SIG-M5 (cell line): ENCODE results near the gene ZNF416.

Source experiments
- DNase-seq: peaks from one replicate; lab custom pipeline; 2025; lab: John Stamatoyannopoulos, UW

The ZNF416 gene

DNA sequence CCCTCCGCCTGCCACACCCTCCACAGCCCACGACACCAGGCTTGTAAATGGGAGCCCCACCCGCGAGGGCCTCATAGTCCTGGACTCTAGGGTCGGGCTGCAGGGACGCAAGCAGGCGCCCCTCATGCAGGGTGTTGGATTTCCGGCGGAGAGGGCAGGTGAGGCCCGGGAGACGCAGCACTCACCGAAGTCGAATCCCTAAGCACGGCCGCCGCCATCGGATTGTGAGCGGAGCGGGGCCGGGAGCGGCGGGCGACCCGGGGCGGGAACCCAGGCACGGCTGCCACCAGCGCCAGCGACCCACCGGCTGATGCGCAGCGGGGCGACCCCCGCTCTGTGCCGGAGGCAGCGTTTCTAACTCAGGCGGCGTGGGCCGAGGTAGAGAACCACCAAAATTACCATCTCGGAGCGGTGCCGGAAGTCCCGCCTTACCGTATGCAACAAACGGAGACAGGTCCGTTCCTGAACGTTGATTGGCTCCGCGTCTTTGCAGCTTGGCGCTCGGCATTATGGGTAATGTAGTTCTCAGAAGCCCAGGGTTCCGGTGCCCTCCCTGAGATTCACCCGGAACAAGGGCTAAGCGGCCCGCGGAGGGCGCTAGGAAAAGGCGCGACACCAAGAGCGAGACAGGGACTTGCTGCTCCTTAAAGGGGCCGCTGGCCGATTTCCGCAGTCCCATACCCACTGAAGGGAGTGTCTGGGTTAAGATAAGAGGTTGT, at the start of gene ZNF416:
Gene ZNF416, minus strand, starts transcription at position 425 of the 719 bp plus-strand sequence. Its CDS starts 207 bp downstream, at position 218.
- peak; percentile 79 for DNase-seq

DNA sequence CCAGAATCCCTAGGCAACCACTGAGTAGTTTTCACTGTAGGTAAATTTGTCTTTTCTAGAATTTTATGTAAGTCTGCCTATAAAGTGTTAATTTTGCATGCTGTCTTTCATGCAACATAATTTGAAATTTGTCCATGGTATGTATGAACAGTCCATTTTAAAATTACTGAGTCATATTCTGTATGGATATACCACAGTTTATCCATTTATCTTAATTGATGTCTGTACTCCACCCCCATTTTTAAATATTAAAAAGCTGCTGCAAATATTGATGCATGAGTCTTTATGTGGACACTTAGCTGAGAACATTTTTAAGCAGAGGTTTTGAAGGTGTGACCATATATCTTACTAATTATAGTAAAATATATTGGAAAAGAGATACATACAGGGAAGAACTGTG, 44.4 kb upstream of the ZNF416 start:
- DNase-seq: no peak

DNA sequence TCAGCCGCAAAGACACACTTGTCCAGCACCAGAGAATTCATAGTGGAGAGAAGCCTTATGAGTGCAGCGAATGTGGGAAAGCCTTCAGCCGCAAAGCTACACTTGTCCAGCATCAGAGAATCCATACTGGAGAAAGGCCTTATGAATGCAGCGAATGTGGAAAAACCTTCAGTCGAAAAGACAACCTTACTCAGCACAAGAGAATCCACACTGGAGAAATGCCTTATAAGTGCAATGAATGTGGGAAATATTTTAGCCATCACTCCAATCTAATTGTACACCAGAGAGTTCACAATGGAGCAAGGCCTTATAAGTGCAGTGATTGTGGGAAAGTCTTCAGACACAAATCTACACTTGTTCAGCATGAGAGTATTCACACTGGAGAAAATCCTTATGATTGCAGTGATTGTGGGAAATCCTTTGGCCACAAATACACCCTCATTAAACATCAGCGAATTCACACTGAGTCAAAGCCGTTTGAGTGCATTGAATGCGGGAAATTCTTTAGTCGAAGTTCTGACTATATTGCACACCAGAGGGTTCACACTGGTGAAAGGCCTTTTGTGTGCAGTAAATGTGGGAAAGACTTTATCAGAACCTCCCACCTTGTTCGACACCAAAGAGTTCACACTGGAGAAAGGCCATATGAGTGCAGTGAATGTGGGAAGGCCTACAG, 42.1 kb upstream of the ZNF416 start:
- DNase-seq: no peak

DNA sequence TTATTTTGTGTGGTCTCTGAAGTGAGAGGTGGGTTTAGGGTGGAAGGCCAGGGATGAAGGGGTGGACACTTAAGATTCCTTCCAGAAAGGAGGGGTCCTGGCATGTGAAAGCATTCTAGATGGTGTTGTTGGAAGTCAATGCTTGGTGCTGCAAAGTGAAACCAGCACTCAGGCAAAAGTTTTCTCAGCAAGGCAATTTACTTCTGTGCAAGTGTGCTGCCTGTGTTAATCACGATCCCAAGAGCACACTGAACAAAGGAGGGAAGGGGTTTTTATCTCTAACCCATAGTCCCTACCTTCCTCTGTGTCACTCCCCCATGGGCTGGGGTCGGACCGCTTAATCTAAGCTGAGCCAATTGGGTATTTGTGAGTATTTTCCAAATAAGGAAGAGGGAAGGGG, 36.6 kb upstream of the ZNF416 start:
- DNase-seq: no peak

DNA sequence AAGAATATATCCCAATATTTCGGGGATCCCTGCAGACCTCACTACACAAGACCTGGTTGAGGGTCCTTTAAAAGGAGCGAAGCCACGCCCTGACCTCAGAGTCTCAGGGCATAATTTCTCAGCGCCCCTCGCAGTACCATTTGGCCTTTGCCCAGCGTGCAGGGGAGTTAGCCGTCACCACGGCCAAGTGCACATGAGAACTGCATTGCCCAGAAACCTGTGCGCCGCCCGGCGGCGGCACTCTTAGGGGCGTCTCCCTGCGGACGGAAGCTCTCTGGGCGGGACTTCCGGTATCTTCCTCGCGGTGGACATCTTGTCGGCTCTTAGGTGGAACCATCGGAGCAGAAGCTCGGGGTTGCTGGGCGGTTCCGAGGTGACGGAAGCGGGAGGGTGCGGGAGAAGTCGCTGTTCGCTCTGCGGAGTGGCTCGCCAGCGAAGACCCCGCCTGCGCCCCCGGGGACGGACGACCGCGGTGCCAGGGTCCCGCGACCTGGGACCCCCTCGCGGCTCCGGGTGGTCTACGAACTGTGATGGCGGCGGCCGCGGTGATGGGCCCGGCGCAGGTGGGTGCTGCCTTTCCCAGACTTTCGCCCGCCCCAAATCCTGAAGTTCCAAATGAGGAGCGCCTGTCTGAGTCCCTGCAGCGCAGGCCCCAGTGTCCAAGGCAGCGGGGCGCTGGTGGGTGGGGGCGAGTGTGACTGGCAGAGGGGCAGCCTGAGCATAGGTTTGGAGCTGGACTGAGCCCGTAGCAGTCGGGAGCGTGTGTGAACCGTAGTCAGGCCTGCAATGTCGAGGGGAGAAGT, 35.4 kb upstream of the ZNF416 start, which contains the start of gene ZNF134:
Gene ZNF134, plus strand, starts transcription at position 302 of the 803 bp plus-strand sequence. CDS start 5,227 bp downstream, outside the sequence.
- peak; percentile 21 for DNase-seq

DNA sequence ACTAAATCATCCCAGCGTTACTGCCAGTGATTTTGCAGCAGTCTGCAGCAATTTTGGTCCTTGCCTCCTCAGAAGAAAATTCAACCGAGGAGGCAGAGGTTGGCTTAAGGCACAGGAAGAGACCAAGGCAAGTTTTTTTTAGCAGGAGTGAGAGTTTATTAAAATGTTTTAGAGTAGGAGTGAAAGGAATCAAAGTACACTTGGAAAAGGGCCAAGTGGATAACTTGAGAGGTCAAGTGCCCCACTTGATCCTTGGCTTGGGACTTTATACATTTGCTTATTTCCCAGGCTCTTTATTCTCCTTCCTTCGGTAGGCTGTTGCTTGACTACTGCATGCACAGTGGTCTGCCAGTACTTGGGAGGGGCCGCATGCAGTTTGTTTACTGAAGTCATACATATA, 32.4 kb upstream of the ZNF416 start:
- no peak for DNase-seq

DNA sequence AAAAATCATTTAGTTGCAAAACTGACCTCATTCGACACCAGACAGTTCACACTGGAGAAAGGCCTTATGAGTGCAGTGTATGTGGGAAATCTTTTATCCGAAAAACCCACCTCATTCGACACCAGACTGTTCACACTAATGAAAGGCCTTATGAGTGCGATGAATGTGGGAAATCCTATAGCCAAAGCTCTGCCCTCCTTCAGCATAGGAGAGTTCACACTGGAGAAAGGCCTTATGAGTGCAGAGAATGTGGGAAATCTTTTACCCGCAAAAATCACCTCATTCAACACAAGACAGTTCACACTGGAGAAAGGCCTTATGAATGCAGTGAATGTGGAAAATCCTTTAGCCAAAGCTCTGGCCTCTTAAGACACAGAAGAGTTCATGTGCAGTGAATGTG, 28.2 kb upstream of the ZNF416 start:
- DNase-seq: no peak

DNA sequence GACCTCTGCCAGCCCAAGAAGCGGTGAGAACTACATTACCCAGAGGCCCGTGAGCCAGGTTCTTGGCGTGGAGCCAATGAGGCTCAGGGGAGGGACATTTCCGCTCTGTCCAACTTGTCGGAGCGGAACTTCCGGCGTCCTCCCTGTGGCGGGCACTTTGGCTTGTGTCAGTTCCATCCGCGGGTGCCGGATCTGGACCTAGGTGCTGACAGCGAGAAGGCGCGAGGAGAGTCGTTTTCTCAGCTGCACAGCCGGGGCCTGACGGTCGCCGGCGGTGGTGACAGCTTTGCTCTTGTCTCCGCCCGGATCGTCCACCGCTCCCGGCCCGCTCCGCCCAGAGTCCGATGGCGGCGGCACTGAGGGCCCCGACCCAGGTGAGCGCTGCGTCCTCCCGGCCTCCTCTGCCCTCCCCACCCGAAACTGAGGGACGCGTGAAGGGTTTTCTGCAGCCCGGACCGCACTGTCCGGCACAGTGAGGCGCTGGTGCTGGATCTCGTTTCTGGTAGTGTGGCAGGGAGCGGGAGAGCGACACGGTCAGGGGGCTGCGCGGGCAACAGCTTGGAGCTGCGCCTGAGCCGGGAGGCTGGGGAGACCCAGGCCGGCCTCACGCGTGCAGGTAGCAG, 21.2 kb upstream of the ZNF416 start, which contains the start of gene ZNF530:
Gene ZNF530, plus strand, starts transcription at position 125 of the 623 bp plus-strand sequence. CDS start 4,461 bp downstream, outside the sequence.
- peak; percentile 5 for DNase-seq

DNA sequence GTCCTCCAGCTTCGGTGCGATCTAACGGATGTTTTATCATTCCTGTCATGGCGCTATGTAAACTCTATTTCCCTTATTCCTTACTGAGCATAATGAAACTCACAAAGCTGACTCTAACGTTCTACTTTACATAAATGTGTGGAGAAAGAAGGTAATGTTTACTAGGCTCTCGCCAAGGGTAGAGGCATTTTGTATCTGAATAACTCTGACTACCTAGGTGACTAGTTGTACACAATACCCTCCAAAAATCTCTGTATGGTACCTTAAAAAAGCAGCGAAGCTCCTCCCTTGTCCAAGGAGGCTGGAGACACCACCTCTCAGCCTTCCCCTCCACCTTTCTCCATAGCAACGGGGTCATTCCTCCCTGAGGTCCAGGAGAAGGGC, 20.7 kb upstream of the ZNF416 start:
- DNase-seq: no peak

DNA sequence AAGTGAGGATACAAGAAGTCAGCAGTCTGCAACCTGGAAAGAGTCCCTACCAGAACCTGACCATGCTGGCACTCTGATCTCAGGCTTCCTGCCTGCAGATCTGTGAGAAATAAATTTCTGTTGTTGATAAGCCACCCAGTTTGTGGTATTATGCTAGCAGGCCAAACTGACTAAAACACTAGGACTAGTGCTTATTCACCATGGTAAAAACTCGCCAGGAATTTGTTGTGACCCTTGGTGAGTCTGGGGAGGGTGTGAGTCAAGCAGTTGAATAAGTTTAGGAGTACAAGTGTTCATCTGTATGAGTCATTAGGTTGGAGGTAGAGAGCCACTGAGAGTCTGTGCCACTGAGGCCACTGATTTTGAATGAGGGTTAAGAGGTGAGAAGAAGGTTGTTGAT, 8.8 kb upstream of the ZNF416 start:
- DNase-seq: no peak

DNA sequence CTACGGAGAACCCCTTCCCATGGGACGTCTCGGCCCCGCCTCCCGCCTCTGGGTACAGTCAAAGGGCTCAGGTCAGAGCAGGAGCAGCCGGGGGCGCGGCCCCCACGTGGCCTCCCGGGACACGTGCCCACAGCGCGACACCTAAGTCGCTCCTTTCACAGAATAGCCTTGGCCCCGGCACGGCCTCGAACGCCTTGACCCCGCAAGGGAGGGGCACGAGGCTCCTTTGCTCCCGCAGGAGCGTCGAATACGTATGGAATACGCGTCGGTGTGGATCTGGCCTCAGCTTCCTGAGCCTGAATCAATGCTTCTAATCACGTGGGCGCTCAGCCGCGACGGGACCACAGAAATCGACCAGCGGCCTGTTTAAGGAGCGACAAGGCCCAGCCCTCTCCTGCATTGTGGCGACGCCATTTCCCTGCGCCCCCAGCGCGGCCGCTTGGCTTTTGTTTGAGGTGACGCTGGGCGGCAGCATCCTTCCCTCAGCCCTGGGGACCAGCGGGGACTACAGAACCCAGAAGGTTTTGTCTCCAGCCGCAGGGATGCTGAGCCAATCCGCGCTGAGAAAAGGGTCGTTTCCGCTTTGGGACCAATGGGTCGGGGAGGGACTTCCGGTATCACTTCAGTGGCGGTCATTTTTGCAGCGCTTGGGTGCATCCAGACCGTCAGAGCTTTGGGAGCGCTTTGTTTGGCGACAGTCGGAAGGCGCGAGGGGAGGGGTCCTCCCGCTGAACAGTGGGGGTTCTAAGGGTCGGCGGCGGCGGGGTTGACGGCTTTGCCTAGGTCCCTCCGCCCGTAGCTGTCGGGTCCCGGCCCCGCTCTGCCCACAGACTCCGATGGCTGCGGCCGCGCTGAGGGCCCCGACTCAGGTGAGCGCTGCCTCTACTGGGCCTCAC, 5.1 kb upstream of the ZNF416 start, which contains the start of gene ZIK1:
Gene ZIK1, plus strand, starts transcription at position 625 of the 896 bp plus-strand sequence. Its CDS starts 212 bp downstream, at position 837.
- no peak for DNase-seq

DNA sequence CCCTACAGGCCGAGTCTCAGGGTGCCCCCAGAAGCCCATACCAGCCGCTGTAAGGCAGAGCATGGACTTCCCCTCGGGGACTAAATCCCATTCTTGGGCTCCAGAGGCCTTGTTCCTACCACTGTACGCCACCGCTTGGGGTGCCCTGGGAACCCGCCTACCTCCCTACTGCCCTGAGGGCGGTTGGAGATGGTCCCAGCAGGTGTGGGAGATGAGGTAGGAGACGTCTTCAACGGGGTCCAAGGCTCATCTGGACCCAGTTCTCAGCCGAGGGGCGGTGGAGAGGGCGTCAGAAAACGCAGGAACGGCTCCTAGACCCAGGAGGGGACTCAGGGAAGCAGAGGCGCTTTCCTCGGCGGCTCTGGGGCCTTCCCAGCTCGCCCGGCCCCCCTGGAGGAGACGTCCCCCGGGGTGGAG, 4.4 kb upstream of the ZNF416 start:
- no peak for DNase-seq

DNA sequence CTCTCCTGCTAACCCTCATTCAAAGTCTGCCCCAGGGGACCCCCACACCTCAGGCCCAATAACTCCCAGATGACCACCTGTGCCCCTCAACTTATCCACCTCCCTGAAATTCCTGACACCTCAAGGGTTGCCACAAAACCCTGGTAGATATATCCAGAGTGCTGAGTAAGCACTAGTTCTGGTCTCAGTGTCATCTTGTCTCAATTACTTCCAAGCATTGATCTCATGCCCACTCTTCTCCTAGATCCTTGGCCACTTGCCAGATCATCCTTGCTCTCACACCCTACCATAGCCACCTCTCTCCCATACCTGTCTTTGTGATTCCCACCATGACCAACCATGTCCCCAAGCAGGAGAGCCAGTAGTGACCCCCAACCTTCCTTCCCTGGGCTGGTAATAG, 2.0 kb downstream of the ZNF416 start:
- DNase-seq: no peak

DNA sequence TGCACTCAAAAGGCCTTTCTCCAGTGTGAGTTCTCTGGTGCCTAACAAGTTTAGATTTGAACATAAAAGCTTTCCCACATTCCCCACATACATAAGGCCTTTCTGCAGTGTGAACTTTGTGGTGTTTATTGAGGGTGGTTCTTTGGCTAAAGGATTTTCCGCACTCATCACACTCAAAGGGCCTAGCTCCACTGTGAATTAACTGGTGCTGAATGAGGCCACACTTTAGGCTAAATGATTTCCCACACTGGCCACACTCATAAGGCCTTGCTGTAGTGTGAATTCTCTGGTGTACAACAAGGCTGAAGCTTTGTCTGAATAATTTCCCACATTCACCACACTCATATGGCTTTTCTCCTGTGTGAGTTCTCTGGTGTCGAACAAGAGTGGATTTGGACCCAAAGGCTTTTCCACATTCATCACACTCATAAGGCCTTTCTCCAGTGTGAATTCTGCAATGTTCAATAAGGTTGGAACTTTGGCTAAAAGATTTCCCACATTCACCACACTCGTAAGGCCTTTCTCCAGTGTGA, 6.2 kb downstream of the ZNF416 start:
- no peak for DNase-seq

DNA sequence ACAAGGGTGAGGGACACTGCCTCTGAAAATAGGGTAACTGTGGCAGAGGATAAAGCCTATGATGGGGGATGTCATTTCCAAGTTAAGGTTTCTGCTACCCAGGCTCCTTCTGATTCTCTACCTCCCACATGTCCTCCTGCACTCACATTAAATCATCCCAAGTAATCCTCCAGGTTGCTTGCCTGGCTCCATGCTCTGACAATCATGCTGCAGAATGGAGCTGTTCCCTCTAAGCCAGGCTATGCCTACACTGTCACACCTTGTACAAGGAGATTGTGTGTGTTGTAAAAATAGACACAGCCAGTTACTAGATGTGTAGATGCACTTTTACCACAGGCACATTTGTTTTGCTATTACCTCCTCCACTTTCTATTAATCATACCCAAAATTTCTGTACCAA, 8.0 kb downstream of the ZNF416 start:
- DNase-seq: no peak

DNA sequence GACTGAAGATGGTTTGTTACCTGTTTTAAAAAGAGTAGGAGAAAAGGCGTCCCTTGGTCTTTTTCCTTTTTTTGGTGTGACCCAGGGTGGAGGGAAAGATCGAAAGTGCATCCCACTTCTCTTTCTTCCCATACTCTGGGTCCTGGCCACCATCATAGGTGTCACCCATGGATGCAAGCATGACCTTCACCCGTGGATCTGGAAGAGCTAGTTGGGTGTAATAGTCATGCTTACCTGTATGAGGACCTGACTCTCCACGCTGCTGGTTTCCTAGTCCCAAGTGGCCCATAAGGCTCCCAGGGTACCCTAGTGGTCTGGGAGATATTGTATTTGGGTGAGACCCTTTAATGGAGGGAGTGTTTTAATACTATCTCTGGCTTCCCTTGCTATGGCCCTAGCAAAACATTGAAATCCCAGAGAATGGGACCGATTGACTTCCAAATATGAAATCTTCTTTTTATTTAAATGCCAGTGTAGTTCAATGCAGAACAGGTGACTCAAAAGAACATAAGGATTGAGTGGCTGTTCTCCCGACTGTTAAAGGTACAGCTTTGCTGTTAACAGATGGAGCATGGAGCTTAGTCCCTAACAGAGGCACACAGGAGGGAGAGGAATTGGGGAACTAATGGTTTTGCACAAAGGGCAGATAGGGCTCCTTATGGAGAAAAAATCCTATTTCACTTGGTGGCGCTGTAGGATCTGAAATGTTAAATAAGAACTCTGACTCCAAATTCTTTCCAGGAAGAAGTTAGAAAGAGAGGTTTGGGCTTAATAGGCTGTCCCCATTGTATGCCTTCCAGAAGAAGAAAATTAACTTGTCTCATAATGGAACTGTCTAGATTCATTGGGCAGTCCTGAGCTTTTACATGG, 12.1 kb downstream of the ZNF416 start:
- no peak for DNase-seq

DNA sequence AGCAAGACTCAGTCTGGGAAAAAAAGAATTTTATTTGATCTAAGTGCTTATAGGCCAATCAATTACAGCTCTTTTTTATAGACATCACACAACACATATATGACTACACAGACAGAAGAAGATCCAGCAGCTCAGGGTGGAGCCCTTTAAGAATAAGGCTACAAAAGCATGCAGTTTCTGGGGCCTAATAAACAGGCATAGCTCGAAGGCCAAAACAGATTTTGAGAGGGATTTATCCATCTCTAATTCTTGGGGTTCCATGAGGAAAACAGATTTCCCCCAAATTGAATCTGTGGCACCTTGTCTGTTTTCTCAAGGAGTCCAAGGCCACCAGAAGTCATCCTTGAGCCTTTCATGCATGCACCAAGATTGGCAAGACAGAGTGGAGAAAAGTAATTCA, 15.2 kb downstream of the ZNF416 start:
- DNase-seq: no peak

DNA sequence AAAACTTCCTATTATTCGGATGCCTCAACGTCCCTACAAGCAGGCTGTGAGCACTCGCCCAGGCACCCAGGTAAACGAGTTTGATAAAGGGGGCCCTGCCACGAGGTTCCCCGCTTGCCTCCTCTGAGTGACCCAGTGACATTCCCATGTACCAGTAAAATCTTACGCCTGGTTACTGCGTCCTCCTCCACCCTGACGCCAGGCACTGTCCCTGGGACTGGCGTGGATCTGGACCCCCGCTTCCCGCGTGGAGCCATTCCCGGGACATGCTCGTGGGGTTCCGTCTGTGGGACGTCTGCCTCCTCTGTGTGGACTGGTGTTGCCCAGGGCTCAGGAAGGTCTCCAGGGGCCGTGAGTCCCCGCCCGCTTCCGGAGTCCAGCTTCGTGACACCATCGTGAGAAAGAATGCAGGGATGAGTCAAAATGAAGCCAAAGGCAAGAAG, 18.6 kb downstream of the ZNF416 start:
- DNase-seq: no peak

DNA sequence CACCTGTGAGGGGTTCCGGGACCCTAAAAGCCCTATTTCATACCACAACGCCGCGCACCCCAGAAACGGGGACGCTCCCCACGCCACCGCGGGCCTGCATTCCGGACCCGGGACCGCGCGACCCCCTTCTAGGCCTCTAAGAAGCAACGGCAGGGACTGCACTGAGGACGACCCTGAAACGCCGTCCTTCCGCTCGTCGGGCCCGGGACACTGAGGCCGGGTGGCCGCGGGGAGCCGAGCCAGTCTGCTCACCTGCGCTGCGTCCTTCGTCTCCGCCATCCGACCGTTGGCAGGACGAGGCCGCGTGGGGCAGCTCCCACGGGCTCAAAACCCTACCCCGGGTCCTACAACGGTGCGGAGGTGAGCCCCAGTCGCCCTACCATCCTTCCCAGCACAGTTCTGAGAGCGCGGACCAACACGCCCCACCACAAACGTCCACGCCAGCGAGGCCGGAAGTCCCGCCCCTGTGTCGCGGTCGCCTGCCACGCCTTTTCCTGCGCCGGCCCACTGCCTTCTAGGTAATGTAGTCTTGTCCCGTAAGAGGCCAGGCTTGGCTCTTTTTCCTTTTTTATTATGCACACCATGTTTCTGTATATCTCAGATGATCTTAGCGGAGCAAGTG, 19.2 kb downstream of the ZNF416 start, which contains the start of gene ZNF550:
Gene ZNF550, minus strand, starts transcription at position 460 of the 622 bp plus-strand sequence. Its CDS starts 181 bp downstream, at position 279.
- peak; percentile 19 for DNase-seq
